Inferior parietal cortex (tissue), 1 donor: Measurements from ENCODE around the gene SPTBN4.
"Not testable (repeated sequence)": the region's sequence is repeated elsewhere in the genome, so short reads cannot be mapped to it uniquely, and the experiment has no call there.

Experiments used
- DNase-seq: peaks from one replicate; pipeline ENCODE4 v3.0.0-alpha.2; 2016; ENCODE audit errors: extremely low spot score

Gene SPTBN4

DNA sequence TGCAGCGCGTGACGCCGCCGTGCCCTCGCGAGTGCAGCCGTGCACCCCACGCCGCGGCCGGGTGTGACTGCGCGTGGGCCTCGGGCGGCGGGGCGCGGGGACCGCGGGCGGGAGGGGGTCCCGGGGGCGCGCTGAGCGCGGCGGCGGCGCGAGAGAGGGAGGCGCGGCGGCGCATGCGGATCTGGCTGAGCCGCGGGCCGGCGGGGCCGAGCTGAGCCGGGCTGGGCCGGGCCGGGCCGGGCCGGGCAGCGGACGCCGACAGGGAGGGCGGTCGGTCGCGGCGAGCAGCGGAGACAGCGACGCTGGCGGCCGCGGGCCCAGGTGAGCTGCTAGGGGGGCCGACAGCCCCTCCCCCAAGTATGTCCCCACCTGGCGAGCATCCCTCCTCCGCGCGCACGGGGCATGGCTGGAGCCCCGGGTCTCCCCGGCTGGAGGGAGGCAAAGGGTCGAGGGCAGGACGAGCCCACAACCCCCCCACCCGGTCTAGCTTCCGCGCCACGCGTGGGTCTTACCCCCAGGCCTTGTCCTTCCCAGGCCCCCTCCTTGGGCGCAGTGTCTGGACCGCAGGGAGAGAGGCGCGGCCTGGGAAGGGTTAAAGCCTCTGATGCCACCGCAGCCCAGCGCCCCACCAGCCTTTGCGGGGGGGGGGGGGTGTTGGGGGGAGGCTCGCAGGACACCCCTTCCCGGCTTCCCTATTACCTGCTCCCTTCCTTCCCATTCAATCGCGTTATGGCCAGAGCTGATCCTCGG is at the start of gene SPTBN4:
SPTBN4 (plus strand) TSS at position 17 of the 750 bp plus-strand sequence. CDS start 5,621 bp downstream, outside the sequence.
- DNase-seq, result no peak

DNA sequence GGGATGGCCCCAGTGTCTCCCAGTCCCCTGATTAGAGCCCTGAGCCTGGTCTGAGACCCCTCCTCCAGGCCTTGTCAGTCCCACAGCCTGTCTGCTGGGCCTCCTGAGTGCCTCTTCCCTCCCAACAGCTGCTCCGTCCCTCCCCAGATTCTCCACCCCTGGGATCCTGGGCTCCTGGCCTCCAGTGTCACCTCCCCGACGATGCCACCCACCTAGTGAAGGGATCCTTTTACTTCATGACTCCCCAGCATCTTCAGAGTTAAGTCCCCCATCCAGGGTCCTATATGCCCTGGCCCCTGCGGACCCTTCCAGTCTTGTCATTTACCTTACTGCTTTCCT is 49.2 kb upstream of the SPTBN4 start:
- no peak for DNase-seq

DNA sequence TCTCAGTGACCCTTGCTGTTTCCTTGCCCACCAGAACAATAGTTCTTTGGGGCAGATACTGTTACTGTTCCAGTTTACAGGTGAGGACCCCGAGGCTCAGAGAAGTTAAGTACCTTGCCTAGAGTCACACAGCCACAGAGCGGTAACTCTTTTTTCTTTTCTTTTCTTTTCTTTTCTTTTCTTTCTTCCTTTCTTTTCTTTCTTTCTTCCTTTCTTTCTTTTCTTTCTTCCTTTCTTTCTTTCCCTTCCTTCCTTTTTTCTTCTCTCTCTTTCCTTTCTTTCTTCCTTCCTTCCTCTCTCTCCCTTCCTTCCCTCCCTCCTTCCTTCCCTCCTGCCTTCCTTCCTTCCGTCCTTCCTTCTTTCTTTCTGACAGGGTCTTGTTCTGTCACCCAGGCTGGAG is 48.8 kb upstream of the SPTBN4 start:
- DNase-seq, result no peak

DNA sequence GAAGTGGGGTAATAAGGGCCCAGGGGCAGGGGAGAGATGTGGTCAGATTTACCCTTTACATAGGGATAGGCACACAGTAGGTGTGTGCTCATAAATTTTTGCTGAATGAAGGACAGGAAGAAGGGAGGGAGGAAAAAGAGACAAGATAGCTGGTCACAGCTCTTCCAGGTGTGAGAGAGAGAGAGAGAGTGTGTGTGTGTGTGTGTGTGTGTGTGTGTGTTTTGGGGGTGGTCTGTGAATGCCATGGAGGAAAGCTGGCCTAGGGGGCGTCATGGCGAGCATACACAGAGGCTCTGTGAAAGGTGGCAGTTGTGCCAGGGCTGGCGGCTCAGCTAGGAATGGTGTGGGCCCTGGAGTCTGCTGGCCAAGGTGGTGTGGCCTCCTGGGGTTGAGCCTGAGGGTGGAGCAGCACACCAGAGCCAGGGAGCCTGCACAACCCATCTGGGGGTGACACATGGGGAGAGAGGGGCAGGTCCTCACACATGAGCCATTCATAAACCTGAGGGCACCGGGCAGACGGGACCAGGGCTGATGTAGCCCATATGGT is 47.7 kb upstream of the SPTBN4 start:
- DNase-seq, result no peak

DNA sequence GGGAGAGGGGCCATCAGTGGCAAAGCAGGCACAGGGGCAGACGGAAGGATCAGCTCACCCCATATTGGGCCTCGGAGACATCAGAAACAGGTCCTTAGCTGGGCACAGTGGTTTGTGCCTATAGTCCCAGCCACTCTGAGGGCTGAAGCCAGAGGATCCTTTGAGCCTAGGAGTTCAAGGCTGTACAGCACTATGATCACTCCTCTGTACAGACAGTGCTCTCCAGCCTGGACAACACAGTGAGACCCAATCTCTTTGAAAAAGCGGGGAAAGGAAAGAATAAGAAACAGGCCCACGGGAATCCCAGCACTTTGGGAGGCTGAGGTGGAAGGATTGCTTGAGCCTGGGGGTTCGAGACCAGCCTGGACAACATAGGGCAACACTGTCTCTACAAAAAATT is 47.0 kb upstream of the SPTBN4 start:
- DNase-seq, result no peak

DNA sequence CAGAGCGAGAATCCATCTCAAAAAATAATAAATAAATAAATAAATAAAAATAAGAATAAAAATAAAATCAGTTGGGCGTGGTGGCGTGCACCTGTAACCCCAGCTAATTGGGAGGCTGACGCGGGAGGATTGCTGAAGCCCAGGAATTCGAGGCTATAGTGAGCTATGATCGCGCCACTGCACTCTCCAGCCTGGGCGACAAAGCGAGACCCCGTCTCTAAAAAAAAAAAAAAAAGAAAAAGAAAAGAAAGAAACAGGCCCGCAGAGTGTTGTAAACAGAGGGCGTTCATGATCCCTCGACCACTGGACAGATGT is 46.4 kb upstream of the SPTBN4 start:
- DNase-seq, result no peak

DNA sequence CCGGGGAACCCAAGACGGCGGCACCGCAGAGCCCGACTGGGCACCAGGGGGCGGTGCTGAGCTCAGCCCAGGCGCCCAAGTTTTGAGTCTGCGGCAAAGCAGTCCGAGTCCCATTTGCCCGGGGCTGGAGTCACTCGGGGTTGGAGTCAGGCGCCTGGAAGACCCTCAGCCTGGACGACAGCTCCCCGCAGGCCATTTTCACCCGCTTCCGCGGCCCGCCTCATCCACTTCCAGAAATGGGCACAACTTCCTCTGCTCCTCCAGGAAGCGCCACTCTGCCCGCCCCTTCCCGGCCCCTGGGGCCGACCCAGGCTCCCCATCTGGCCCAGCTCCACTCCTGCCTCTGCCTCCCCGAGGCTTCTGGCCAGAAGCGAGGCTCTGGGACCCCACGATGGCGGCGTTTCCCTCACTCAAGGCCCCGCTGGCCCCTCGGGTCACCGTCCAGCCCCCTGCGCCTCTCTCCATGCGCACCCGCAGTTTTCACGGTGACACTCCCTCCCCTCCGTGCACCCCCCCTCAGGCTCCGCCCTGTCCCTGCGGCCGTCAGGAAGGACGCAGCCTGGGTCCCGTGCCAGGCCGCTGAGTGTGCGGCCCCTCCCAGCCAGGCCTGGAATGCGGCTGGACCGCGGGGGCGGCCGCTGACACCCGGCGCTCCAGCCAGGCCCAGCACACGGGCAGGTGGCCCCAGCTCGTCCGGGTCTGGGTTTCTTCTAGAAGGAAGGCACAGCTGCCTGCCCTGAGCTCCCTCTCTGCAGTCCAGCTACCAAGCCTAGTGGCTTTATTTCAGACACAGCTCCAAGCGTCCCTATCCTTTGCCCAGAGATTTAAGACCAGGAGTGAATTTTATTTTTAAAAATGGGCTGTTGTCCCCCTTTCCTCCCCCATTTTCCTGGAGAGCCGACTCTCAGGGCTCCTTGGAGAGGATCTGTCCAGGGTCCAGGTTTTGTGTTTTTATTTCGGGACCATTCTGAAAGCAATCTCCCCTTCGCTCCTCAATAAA is 45.7 kb upstream of the SPTBN4 start:
- DNase-seq, result peak; percentile 80

DNA sequence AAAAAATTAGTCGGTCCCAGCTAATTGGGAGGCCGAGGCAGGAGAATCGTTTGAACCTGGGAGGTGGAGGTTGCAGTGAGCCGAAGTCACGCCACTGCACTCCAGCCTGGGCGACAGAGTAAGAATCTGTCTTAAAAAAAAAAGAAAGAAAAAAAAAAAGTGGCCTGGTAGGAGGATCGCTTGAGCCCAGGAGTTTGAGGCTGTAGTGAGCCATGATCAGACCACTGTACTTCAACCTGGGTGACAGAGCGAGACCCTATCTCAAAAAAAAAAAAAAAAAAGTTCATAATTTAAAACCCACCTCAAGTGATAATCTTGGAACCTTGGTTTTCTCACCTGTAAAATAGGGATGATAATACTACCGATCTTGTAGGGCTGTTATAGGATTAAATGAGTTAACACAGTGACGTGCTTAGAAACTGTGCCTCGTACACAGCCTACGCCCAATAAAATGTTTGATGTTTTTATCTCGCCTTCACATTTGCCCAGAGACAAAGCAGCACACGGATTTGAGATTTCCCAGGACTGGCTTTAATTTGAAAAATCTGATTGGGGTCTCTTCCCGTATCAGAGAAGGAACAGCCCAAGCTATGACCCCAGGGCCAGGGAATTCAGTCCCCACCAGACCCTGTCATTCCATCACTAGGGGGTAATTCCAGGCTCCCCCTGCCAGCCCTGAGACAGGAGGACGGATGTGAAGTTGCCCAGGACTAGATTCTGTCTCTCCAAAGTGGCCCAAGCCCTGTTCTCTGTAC is 44.6 kb upstream of the SPTBN4 start:
- no peak for DNase-seq

DNA sequence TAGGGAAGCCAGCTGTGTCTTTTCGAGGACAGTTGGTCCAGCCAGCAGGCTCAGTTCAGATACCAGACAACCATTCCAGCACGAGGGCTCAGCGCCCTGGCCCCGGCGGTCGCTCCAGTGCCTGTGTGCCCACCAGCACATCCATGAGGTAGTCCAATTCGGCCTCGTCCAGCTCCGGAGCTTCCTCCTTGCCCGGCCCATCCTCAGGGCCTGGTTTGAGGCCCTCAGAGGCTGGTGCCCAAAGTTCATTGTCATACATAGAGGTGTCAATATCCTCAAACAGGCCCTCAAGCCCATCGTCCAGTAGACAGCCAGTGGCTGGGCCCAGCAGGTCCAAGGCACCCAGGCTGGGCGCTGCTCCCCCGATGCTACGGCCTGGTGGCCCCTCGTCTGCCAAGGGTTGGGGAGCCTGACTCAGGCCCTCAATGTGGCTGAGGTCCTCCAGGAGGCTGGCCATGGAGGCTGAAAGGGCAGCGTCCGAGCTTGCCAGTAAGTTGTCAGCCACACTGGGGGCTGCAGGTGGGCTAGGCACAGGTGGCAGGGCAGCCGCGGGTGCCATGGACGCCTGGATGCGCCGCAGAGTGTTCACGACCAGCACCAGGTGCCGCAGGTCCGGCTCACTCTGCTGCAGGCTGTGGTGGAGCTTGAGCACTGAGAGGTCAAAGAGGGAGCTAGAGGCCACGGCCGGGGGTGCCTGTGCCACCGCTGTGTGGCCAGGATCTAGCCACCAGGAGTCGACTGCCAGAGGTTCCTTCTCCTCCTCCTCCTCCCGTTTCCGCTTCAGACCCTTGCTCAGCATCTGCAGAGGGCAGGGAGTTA is 43.8 kb upstream of the SPTBN4 start:
- DNase-seq, result no peak

DNA sequence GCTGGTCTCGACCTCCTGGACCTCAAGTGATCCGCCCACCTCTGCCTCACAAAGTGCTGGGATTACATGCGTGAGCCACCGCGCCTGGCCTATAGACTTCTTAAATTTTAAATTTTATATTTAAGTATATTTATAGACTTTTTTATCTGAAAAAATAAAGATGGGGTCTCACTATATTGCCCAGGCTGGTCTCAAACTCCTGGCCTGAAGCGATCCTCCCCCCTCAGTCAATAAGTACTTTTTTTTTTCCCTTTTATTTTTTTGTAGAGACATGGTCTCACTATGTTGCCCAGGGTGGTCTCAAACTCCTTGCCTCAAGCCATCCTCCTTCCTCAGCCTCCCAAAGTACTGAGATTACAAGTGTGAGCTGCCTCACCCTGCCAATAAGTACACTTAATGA is 42.9 kb upstream of the SPTBN4 start:
- DNase-seq, result no peak

DNA sequence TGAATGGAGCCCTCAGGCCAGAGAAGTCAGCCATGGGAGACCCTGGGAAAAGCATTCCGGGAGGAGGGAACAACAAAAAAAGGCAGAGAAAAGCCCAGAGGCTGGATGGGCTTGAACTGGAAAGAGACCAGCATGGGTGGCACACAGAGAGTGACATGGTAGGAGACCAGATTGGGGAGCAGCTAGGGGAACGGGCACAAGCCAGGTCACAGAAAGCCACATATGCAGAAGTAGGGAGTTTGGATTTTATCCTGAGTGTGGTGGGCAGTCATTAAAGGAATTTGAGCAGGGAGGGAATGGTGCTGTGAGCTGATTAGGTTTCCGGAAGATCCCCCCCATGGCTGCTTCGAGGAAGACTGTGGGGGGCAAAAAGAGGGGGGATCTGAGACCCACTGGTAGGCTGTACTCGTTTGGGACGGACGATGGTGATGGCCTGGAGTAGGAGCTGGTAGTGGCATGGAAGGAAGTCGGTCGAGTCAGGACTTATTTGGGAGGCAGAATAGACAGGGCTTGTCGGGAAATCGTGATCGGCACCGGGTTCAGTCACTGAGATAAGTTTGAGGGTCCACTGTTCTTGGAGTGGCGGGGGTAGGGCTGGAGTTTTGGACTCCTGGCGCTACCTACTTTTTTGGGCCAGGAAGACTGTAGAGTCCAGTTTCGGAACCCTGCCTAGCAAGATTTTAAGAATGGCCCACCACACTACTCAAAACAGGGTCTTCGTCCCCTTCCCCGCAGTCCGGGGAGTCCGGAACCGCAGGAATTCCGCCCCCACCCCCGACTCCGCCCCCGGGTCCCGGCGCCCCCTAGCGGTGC is 42.0 kb upstream of the SPTBN4 start:
- peak; percentile 46 for DNase-seq

DNA sequence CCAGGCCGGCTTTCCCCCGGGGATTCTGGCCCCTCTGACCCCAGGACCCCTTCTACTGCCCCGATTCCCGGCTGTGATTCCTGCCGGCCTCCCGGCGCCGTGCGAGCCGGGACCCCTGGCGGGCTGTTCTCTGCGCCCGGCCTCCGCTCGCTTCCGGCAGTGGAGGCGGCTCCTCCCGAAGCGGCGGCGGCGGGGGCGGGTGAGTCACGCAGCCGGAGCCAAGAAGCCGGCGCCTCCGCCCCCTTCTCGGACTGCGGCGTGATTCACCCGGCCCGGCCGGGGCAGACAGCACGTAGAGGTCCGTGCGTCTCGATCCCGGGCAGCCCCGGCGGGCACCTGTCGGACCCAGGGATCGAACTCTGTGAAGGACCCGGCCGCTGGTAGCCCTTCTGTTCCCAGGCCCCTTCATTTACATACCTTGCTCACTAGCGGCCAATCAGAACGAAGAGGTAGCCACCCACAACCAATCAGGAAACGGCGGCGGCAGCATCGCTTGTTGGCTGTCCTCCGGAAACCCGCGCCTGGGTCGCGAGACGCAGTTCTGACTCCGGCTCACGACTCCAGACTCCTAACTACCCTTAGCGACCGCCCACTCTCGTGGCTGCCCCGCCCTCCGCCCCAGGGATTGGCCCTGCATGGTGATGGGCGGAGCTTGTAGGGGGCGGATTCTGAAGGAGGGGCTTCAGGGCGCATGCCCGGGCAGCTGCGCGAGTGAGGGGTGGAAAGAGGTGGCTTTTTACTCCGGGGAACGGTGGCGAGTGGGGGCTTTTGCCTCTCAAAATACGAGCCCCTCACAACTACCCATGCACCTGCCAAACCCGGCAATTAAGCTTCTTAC is 41.1 kb upstream of the SPTBN4 start, which contains the start of gene SERTAD1:
SERTAD1 (minus strand) TSS at position 543 of the 838 bp plus-strand sequence. CDS start 2,446 bp downstream, outside the sequence.
- peak; percentile 99 for DNase-seq

DNA sequence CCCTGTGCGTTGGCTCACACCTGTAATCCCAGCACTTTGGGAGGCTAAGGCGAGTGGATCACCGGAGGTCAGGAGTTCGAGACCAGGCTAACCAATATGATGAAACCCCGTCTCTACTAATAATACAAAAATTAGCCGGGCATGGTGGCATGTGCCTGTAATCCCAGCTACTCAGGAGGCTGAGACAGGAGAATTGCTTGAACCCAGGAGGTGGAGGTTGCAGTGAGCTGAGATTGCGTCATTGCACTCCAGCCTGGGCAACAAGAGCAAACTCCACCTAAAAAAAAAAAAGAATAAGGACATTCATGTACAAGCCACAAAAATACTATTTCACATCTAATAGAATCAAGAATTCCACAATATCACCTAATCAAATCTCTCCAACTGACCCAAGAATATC is 38.6 kb upstream of the SPTBN4 start:
- DNase-seq, result not testable (repeated sequence)

DNA sequence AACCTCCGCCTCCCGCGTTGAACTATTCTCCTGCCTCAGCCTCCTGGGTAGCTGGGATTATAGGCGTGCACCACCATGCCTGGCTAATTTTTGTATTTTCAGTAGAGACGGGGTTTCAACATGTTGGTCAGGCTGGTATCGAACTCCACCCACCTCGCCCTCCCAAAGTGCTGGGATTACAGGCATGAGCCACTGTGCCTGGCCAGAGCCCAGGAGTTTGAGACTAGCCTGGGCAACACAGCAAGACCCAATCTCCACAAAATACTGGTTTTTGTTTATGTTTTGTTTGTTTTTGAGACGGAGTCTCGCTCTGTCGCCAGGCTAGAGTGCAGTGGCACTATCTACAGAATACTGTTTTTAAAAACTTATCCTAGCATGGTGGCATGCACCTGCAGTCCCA is 36.6 kb upstream of the SPTBN4 start:
- DNase-seq, result not testable (repeated sequence)

DNA sequence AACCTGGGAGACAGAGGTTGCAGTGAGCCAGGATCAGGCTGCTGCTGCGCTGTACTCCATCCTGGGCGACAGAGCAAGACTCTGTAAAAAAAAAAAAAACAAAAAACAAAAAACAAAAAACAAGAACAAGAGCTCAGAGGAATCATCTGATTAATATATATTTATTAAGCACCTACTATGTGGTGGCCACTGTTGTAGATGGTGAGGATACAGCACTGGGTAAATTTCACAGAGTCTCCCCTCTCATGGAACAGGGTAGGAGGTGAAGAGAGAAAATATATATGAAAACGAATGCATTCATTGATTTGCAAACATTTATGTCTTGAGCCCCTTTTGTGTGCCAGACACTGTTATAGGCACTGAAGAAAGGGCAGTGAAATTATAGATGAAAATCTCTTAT is 35.1 kb upstream of the SPTBN4 start:
- no peak for DNase-seq

DNA sequence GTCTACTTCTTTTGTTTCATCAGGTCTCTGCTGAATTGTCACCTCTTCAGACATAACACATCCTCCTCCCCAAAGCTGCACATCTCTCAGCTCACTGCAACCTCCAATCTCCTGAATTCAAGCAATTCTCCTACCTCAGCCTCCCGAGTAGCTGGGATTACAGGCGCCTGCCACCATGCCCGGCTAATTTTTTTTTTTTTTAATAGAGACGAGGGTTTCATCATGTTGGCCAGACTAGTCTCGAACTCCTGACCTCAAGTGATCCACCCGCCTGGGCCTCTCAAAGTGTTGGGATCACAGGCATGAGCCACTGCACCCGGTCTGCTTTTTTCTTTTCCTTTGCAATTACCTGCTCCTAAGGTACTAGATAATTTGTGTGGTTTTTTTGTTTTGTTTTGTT is 34.0 kb upstream of the SPTBN4 start:
- not testable (repeated sequence) for DNase-seq

DNA sequence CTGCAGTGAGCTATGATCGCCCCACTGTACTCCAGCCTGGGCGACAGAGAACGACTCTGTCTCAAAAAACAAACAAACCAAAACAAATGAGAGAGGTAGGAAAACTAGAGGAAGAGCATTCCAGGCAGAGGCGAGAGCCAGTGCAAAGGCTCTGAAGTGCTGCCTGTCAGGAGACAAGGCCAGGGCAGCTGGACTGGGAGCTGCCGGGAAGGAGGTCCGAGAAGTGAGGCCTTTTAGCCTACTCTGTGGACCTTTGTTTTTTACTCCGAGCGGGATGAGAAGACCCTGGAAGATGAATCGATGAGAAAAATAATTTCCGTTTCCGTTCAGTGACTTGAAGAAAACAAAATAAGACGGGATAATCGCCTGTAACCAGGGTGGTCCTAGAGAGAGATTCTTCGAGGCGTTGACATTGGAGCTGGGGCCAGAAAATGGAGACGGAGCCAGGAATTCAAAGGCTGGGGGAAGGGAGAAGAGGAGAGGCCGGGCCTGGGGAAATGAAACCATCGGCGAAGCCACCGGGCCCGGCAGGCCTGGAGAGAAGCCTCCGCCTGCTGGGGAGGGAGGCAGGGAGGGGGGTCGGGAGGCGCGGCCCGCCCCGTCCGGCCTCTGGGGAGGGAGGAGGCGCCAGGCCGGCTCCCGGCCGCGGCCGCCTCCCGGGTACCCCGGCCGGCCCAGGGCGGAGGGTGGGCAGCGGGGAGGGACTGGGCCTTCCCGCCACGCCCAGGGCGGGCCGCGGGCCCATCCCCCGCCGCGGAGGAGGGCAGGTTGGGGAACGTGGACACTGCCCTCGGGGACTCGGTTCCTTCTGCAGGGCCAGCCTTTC is 33.2 kb upstream of the SPTBN4 start:
- DNase-seq, result peak; percentile 69

DNA sequence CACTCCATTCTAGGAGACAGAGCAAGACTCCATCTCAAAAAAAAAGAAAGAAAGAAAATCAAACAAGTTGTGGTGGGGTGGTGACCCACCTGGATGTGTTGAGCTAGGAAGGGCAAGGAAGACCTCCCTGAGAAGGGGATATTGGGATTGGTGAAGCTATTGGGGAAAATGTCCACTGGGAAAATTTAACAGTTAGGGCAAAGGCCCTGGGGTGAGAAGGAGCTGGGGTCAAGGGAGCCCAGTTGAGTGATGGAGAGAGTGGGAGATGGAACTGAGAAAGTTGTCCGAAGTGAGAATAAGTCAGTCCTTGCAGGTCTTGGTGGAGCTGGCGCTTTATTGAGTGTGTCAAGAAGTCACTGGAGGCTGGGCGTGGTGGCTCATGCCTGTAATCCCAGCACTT is 28.5 kb upstream of the SPTBN4 start:
- DNase-seq, result no peak
